ENCODE data around the gene GADL1. TPM values are rescaled to one million over a fixed set of nuclear protein-coding genes. Genes with fewer than 3 reads are reported as not detected.

Gene GADL1
- polyA plus RNA-seq, 1 donor (not counting 4 experiments of a cell fraction or from before 2014, with no cell fraction given), result not detected

- Histone ChIP-seq H3K4me2 (ENCODE audit: control insufficient read depth, extremely low read depth, insufficient read depth, low read depth, low read length) (no peak overlapping the region), H3K9me3 (ENCODE audit: control insufficient read depth, low read depth, low read length) (no peaks in the 10 kb centered on the region), H3K4me1 (ENCODE audit: control insufficient read depth, extremely low read depth, insufficient read depth, low read length) (no peaks in the 10 kb centered on the region), H2AFZ (ENCODE audit: control insufficient read depth, low read length) (no peak overlapping the region), H3K27ac (ENCODE audit: control insufficient read depth, insufficient read depth, low read length) (no peak overlapping the region), H3K79me2 (ENCODE audit: control insufficient read depth, insufficient read depth, low read length) (no peaks in the 10 kb centered on the region), H3K36me3 (ENCODE audit: control insufficient read depth in 2 of 2, extremely low read depth in 1 of 2, insufficient read depth in 2 of 2, low read length in 2 of 2) (no peaks in the 10 kb centered on the region), H4K20me1 (ENCODE audit: control insufficient read depth, extremely low read depth, insufficient read depth, low read length) (no peaks in the 10 kb centered on the region), H3K9me1 (ENCODE audit: control insufficient read depth, extremely low read depth, insufficient read depth, low read length) (no peaks in the 10 kb centered on the region), H3K9ac (ENCODE audit: control insufficient read depth, extremely low read depth, insufficient read depth, low read length) (no peak overlapping the region), H3K27me3 (ENCODE audit: control insufficient read depth, extremely low read depth, insufficient read depth, low read length) (peaks cover 4% of the 10 kb centered on the region), H3K4me3 (ENCODE audit: control insufficient read depth in 2 of 3, extremely low read depth in 1 of 3, insufficient read depth in 2 of 3, low read depth in 1 of 3, low read length in 3 of 3) (no peak overlapping the region)
- no peak for TF ChIP-seq EZH2 (IDR thresholded peaks at IDR 0.05; ENCODE audit: low read length)
- TF ChIP-seq, protein P1, sequence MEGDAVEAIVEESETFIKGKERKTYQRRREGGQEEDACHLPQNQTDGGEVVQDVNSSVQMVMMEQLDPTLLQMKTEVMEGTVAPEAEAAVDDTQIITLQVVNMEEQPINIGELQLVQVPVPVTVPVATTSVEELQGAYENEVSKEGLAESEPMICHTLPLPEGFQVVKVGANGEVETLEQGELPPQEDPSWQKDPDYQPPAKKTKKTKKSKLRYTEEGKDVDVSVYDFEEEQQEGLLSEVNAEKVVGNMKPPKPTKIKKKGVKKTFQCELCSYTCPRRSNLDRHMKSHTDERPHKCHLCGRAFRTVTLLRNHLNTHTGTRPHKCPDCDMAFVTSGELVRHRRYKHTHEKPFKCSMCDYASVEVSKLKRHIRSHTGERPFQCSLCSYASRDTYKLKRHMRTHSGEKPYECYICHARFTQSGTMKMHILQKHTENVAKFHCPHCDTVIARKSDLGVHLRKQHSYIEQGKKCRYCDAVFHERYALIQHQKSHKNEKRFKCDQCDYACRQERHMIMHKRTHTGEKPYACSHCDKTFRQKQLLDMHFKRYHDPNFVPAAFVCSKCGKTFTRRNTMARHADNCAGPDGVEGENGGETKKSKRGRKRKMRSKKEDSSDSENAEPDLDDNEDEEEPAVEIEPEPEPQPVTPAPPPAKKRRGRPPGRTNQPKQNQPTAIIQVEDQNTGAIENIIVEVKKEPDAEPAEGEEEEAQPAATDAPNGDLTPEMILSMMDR (optimal IDR thresholded peaks at IDR 0.05 in 1 of 3, IDR thresholded peaks at IDR 0.05 in 1 of 3, conservative IDR thresholded peaks at IDR 0.05 in 1 of 3; ENCODE audit: extremely low read depth in 1 of 3, insufficient read depth in 2 of 3, low read length in 3 of 3), result no peak
- dilution Hi-C loops (cut with MboI; ENCODE audit: extremely low pct_ligation_motif_present, low sequenced_read_pairs), result no loop called here
- DNase-seq (ENCODE audit: low read depth, low spot score), result no peak
- no peak for FAIRE-seq
Observed at GRCh38 chr3:30908456-30909037, 14.1 kb upstream of the GADL1 start.

GRCh38 chr3:30904996-30905395, 10.5 kb upstream of the GADL1 start:
- Histone ChIP-seq H3K9me3 (ENCODE audit: control insufficient read depth, low read depth, low read length) (no peaks in the 10 kb centered on the region), H3K9ac (ENCODE audit: control insufficient read depth, extremely low read depth, insufficient read depth, low read length) (no peak overlapping the region), H3K27me3 (ENCODE audit: control insufficient read depth, extremely low read depth, insufficient read depth, low read length) (no peaks in the 10 kb centered on the region), H3K4me2 (ENCODE audit: control insufficient read depth, extremely low read depth, insufficient read depth, low read depth, low read length) (no peak overlapping the region), H3K4me3 (ENCODE audit: control insufficient read depth in 2 of 3, extremely low read depth in 1 of 3, insufficient read depth in 2 of 3, low read depth in 1 of 3, low read length in 3 of 3) (no peak overlapping the region), H3K36me3 (ENCODE audit: control insufficient read depth in 2 of 2, extremely low read depth in 1 of 2, insufficient read depth in 2 of 2, low read length in 2 of 2) (no peaks in the 10 kb centered on the region), H3K4me1 (ENCODE audit: control insufficient read depth, extremely low read depth, insufficient read depth, low read length) (no peaks in the 10 kb centered on the region), H2AFZ (ENCODE audit: control insufficient read depth, low read length) (no peak overlapping the region), H4K20me1 (ENCODE audit: control insufficient read depth, extremely low read depth, insufficient read depth, low read length) (no peaks in the 10 kb centered on the region), H3K9me1 (ENCODE audit: control insufficient read depth, extremely low read depth, insufficient read depth, low read length) (no peaks in the 10 kb centered on the region), H3K79me2 (ENCODE audit: control insufficient read depth, insufficient read depth, low read length) (no peaks in the 10 kb centered on the region), H3K27ac (ENCODE audit: control insufficient read depth, insufficient read depth, low read length) (no peak overlapping the region)
- dilution Hi-C loops (cut with MboI; ENCODE audit: extremely low pct_ligation_motif_present, low sequenced_read_pairs), result no loop called here
- FAIRE-seq (no peak), DNase-seq (ENCODE audit: low read depth, low spot score) (no peak)
- TF ChIP-seq EZH2 (IDR thresholded peaks at IDR 0.05; ENCODE audit: low read length), result no peak
- TF ChIP-seq, protein P1 (optimal IDR thresholded peaks at IDR 0.05 in 1 of 3, IDR thresholded peaks at IDR 0.05 in 1 of 3, conservative IDR thresholded peaks at IDR 0.05 in 1 of 3; ENCODE audit: extremely low read depth in 1 of 3, insufficient read depth in 2 of 3, low read length in 3 of 3), result no peak
